ENCODE measurements around the gene AKAP1.

DNA sequence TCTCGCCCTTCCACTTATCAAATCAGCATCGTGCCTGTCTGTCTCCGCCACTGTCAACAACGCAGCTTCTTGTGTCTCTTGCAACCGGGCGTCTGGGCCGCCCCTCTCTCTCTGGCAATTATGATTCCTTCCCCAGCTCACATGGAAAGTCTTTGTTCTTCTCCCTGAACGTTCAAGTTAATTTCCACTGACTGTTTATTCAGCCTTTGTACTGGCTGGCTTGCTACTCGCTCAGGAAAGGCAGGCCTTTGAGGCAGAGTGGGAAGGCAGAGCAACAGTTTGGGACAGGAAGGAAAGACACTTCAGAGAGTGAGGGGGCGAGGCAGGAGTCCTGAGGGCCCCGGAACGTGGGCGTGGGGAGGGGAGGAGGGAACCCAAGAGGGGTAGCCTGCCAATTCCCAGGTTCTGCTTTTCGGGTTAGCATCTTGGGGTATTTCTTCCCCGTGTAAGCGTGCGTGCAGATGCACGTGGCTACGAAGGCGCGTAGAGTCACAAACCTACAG is 50.8 kb downstream of the AKAP1 start:
- TF ChIP-seq CTCF (IDR thresholded peaks at IDR 0.05) (no peak), POLR2A (IDR thresholded peaks at IDR 0.05) (no peak)
